HG02678 (cell line): ENCODE data around the gene TRMT10A.
"Not testable (repeated sequence)": the region's sequence is repeated elsewhere in the genome, so short reads cannot be mapped to it uniquely, and the experiment has no call there.

ENCODE experiments used
- ATAC-seq: cut with Tn5 transposase; IDR thresholded peaks from one replicate; pipeline ENCODE4 v1.9.1; 2021; ENCODE audit warnings: mild to moderate bottlenecking, moderate library complexity; ENCODE audit not compliant: unreplicated experiment

The TRMT10A gene

GRCh38 chr4:99564921-99565320, 1.1 kb upstream of the TRMT10A start:
- no peak for ATAC-seq

GRCh38 chr4:99552872-99553271, 11.0 kb downstream of the TRMT10A start:
- no peak for ATAC-seq

- no peak for ATAC-seq
Observed at GRCh38 chr4:99540277-99540939, 23.4 kb downstream of the TRMT10A start.

DNA sequence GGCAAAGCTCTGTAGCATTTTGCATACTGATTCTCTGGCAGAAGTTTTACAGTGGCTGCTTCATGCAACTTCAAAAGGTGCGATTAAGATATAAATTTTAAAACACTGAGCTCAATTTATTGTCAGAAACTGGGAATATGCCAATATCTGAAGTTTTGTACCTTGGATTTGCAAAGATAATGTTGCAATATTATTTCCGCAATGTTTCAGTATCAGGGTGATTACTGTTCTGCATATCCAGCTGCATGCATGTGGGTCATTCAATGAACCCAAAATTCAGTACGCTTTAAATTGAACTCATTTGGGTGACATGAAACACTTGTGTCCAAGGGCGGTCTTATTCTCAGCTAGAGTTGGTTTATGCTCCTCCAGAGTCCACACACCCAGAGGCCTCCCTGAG, 26.2 kb downstream of the TRMT10A start:
- no peak for ATAC-seq

- ATAC-seq: no peak
Observed at GRCh38 chr4:99536848-99537247, 27.0 kb downstream of the TRMT10A start.

DNA sequence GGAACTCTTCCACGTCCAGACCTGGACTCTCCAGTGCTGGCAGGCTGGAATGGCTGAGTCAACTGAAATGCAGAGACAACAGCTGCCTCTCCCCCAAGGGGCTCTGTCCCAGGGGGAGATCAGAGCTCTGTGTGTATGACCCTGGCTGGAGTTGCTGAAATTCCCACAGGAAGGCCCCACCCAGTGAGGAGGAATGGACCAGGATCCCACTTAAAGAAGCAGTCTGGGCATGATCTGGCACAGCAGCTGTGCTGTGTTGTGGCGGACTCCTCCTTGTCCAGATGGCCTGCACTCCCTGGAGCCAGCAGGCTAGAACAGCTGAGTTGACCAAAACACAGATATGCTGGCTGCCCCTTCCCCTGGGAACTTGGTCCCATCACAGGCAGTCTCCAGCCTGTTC, 27.6 kb downstream of the TRMT10A start:
- ATAC-seq: no peak

DNA sequence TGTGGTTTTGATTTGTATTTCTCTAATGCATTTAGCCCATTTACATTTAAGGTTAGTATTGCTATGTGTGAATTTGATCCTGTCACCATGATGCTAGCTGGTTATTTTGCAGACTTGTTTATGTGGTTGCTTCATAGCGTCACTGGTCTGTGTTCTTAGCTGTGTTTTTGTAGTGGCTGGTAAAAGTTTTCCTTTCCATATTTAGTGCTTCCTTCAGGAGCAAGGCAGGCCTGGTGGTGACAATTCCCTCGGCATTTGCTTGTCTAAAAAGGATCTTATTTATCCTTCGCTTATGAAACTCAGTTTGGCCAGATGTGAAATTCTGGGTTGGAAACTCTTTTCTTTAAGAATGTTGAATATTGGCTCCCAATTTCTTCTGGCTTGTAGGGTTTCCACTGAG, 29.1 kb downstream of the TRMT10A start:
- not testable (repeated sequence) for ATAC-seq

DNA sequence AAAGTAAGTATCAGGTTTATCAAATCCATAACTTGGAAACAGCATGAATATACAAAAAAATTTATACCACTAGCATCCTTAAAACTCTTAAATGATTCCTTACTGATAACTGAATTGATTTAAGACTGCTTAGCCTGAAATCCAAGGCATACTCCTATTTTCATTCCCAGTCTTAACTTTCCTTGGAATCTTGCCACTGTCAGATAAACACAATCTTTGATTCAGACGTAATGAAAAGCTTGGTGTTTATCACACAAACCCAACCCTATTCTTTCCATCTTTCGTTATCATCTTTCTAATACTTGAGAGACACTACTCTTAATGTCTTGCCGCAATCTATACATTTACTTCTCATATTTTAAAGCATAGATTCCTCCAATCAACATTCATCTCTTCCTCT, 33.9 kb downstream of the TRMT10A start:
- ATAC-seq: no peak

- no peak for ATAC-seq
Observed at GRCh38 chr4:99529228-99529627, 34.6 kb downstream of the TRMT10A start.

- no peak for ATAC-seq
Observed at GRCh38 chr4:99518601-99519295, 45.1 kb downstream of the TRMT10A start.

DNA sequence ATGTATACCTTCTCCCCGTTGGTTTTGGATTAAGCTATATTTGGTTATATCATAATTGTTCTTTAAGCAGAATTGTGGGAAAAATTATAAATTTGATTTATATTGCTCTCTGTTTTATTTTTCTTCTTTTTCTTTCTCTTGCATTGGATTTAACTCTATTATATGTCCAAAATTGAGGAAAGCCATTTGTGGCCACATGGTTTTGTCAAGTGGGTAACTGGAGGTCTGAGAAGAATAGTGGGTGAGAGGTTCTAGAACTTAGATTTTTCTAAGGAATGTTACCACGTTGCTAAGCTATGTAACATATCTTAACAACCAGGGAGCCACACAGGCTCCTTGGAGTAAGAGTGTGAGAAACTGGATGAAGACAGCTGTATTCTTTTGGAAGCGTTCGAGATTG, 53.1 kb downstream of the TRMT10A start, which contains the start of gene C4orf17:
Gene C4orf17 (plus strand): TSS at position 301 of the 400 bp plus-strand sequence. CDS start 2,061 bp downstream, outside the sequence.
- ATAC-seq: no peak

- ATAC-seq: no peak
Observed at GRCh38 chr4:99507762-99508161, 56.1 kb downstream of the TRMT10A start.

DNA sequence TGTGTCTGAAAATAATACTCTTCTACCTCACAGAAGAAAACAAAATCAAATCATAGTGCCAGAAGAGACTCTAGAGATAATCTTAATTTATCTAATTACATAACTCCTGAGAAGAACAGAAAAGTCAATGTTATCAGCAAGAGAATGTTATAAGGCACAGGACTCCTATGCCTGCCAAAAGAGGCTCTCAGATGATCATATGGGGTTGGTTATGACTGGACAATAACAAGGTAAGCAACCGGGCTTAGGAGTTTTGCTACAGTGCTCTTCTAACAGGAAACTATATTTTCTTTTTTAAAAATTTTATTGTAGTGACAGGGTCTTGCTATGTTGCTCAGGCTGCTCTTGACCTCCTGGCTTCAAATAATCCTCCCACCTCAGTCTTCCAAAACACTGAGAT, 56.5 kb downstream of the TRMT10A start:
- ATAC-seq: no peak

DNA sequence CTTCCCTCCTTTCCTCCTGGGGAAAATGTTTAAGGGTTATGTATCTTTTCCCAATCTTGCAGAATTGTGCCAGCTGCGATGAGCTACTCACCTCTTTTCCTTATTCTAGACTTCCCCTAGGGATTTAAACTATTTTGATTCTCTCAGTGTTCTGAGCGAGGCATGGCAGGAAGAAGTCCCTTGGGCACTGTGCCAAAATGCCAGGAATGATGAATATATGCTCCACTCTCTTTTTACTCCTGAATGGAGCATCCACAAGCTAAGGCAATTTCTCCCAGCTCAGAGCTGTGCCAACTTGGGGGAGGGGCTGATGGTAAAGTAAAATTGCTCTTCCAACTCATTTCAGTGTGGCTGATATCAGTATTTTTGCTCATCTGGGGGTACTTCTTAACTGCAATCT, 57.1 kb downstream of the TRMT10A start:
- no peak for ATAC-seq

- no peak for ATAC-seq
Observed at GRCh38 chr4:99504804-99505502, 58.9 kb downstream of the TRMT10A start.
